ENCODE measurements around the gene HESX1.

Gene HESX1

GRCh38 chr3:57151749-57152148, 48.0 kb downstream of the HESX1 start:
- no peak overlapping the region for H3K4me2 ChIP-seq (ENCODE audit: insufficient read depth, low read length)
- no peak overlapping the region for H2AFZ ChIP-seq (ENCODE audit: low read depth, low read length)
- H3K9ac ChIP-seq (ENCODE audit: low read depth, low read length) = no peak overlapping the region
- no peak for TF ChIP-seq EZH2 (IDR thresholded peaks at IDR 0.05; ENCODE audit: borderline replicate concordance, low read depth, low read length, severe bottlenecking)
- no peak for TF ChIP-seq CTCF (IDR thresholded peaks at IDR 0.05; ENCODE audit: borderline replicate concordance, extremely low read depth, low read length, poor library complexity, severe bottlenecking)
- H3K36me3 ChIP-seq (ENCODE audit: insufficient read depth, low read length) = no peaks in the 10 kb centered on the region
- H3K9me3 ChIP-seq (ENCODE audit: insufficient read depth, low read length, severe bottlenecking) = no peaks in the 10 kb centered on the region
- H3K4me3 ChIP-seq (ENCODE audit: low read depth in 1 of 2, low read length in 2 of 2) = no peak overlapping the region
- H4K20me1 ChIP-seq (ENCODE audit: insufficient read depth, low read length) = no peaks in the 10 kb centered on the region
- ATAC-seq (ENCODE audit: insufficient read depth, low read depth) (no peak), DNase-seq (no peak)
- no peak overlapping the region for H3K27ac ChIP-seq (ENCODE audit: low read length)
- peaks cover 8% of the 10 kb centered on the region for H3K27me3 ChIP-seq (ENCODE audit: insufficient read depth, low read length, poor library complexity)
- H3K79me2 ChIP-seq (ENCODE audit: insufficient read depth, low read length) = no peaks in the 10 kb centered on the region
- no peaks in the 10 kb centered on the region for H3K4me1 ChIP-seq (ENCODE audit: insufficient read depth, low read length)

- Histone ChIP-seq H3K36me3 (ENCODE audit: insufficient read depth, low read length) (no peaks in the 10 kb centered on the region), H4K20me1 (ENCODE audit: insufficient read depth, low read length) (no peaks in the 10 kb centered on the region), H3K79me2 (ENCODE audit: insufficient read depth, low read length) (no peaks in the 10 kb centered on the region), H3K4me2 (ENCODE audit: insufficient read depth, low read length) (no peak overlapping the region), H3K9me3 (ENCODE audit: insufficient read depth, low read length, severe bottlenecking) (no peaks in the 10 kb centered on the region), H3K4me1 (ENCODE audit: insufficient read depth, low read length) (no peaks in the 10 kb centered on the region), H3K27ac (ENCODE audit: low read length) (no peak overlapping the region), H3K4me3 (ENCODE audit: low read depth in 1 of 2, low read length in 2 of 2) (no peak overlapping the region), H3K9ac (ENCODE audit: low read depth, low read length) (no peak overlapping the region), H3K27me3 (ENCODE audit: insufficient read depth, low read length, poor library complexity) (peaks cover 8% of the 10 kb centered on the region), H2AFZ (ENCODE audit: low read depth, low read length) (no peak overlapping the region)
- DNase-seq (no peak), ATAC-seq (ENCODE audit: insufficient read depth, low read depth) (no peak)
- no peak for TF ChIP-seq CTCF (IDR thresholded peaks at IDR 0.05; ENCODE audit: borderline replicate concordance, extremely low read depth, low read length, poor library complexity, severe bottlenecking)
- no peak for TF ChIP-seq EZH2 (IDR thresholded peaks at IDR 0.05; ENCODE audit: borderline replicate concordance, low read depth, low read length, severe bottlenecking)
Measured at GRCh38 chr3:57151021-57151449, 48.7 kb downstream of the HESX1 start.

- TF ChIP-seq CTCF (IDR thresholded peaks at IDR 0.05; ENCODE audit: borderline replicate concordance, extremely low read depth, low read length, poor library complexity, severe bottlenecking) (no peak), EZH2 (IDR thresholded peaks at IDR 0.05; ENCODE audit: borderline replicate concordance, low read depth, low read length, severe bottlenecking) (no peak)
Measured at GRCh38 chr3:57150113-57150581, 49.6 kb downstream of the HESX1 start.

More at GRCh38 chr3:57150113-57150581, 49.6 kb downstream of the HESX1 start:
- Histone ChIP-seq H2AFZ (ENCODE audit: low read depth, low read length) (no peak overlapping the region), H3K27ac (ENCODE audit: low read length) (no peak overlapping the region), H3K4me2 (ENCODE audit: insufficient read depth, low read length) (no peak overlapping the region), H3K4me3 (ENCODE audit: low read depth in 1 of 2, low read length in 2 of 2) (no peak overlapping the region), H3K4me1 (ENCODE audit: insufficient read depth, low read length) (no peaks in the 10 kb centered on the region), H3K79me2 (ENCODE audit: insufficient read depth, low read length) (no peaks in the 10 kb centered on the region), H3K36me3 (ENCODE audit: insufficient read depth, low read length) (no peaks in the 10 kb centered on the region), H3K27me3 (ENCODE audit: insufficient read depth, low read length, poor library complexity) (peaks cover 8% of the 10 kb centered on the region), H3K9ac (ENCODE audit: low read depth, low read length) (no peak overlapping the region), H3K9me3 (ENCODE audit: insufficient read depth, low read length, severe bottlenecking) (no peaks in the 10 kb centered on the region), H4K20me1 (ENCODE audit: insufficient read depth, low read length) (no peaks in the 10 kb centered on the region)
- no peak for ATAC-seq (ENCODE audit: insufficient read depth, low read depth)
- DNase-seq = no peak
